ENCODE measurements around the gene HIP1.
"Not testable (repeated sequence)": the region's sequence is repeated elsewhere in the genome, so short reads cannot be mapped to it uniquely, and the experiment has no call there.

HIP1 gene

DNA sequence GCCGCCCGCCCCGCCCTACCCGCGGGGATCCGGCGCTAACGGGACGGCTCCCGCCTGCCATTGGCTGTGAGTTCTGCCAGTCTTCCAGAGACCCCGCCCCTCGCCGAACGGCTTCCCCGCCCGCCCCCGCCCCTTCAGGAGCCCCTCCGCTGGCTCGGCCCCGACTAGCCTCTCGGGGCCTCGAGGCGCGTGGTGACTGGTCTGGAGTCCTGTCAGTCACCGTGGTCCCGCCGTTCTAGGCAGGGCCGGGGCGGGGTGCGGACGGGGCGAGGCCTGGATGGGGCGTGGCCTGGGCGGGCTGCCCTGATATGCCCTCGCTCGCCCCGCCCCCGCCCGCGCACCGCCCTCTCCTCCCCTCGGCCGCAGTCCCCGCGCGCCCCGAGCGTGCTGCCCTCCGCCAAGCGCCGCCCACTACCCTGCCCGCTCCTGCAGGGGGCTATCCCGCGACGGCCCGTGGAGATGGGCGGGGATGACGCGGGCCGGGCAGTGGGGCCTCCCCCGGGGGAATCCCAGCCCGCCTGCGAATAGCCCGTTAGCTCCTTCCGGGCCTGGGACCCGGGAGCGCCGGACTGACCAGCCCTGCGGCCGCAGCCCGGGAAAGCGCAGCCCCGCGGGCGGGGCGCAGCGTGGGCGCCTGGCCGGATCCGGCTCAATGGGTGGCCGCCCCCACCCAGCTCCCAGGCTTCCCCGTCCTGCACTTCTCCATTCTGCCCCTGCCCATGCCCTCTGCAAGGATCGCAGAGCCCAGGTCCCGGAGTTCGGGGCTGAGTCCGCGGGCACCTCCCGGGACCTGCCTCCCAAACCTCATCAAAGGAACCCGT, 444 bp upstream of the HIP1 start:
- FAIRE-seq = no peak

DNA sequence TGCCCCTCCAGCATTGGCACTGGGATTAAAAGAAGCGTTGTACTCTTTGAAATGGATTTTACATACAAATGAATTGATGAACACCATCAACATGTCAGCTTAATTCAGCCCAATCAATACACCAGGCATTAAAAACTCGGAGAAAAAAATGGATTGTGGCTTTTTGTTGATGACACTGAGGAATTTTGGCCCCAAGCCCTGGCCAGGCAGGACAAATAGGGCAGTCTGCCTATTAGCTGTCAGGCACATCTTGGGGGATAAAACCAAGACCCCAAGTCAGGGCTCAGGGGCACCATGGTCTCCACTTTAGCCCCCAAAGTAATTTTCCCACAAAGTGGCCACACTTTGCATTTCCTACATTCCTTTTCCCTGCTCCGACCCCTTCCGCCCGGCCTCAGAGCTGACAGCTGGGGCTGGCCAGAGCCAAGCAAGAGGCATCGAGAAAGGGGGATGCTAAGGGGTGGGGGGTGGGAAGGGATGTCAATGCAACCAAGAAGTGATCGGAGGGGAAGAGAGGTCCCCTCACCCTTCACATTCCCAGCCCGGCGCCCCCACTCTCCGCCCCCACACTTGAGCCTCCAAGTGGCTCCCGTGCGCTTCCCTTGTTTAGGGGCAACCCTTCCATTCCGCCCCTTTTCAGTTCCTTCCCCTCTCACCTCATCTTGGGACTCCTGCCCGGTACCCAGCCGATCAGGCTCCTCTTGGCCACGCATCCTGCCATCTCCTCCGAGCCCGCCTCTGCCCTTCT, 711 bp downstream of the HIP1 start:
- FAIRE-seq = no peak

DNA sequence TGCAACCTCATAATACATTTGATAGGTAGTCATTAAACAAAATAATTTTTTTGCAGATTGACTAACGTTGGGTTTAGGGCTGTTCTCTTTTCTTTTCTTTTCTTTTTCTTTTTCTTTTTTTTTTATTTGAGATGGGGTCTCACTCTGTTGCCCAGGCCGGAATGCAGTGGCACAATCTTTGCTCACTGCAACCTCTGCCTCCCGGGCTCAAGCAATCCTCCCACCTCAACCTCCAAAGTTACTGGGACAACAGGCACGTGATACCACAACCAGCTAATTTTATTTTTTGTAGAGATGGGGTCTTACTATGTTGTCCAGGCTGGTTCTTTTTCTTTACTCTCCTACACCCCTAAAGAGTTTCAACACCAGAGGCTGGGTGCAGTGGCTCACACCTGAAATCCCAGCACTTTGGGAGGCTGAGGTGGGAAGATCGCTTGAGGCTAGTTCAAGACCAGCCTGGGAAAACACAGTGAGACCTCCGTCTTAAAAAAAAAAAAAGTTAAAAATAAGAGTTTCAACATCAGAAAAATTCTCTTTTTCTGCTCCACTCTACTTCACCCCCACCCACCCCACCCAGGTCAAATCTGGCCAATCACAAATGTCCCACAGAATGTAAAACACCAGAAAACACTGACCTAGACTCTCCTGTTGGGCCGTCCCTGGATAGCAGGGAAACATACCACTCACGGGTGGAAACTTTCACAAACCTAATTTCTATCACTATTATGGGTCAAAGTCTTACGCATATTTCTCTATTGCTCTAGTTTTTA, 3.0 kb downstream of the HIP1 start:
- no peak for FAIRE-seq

DNA sequence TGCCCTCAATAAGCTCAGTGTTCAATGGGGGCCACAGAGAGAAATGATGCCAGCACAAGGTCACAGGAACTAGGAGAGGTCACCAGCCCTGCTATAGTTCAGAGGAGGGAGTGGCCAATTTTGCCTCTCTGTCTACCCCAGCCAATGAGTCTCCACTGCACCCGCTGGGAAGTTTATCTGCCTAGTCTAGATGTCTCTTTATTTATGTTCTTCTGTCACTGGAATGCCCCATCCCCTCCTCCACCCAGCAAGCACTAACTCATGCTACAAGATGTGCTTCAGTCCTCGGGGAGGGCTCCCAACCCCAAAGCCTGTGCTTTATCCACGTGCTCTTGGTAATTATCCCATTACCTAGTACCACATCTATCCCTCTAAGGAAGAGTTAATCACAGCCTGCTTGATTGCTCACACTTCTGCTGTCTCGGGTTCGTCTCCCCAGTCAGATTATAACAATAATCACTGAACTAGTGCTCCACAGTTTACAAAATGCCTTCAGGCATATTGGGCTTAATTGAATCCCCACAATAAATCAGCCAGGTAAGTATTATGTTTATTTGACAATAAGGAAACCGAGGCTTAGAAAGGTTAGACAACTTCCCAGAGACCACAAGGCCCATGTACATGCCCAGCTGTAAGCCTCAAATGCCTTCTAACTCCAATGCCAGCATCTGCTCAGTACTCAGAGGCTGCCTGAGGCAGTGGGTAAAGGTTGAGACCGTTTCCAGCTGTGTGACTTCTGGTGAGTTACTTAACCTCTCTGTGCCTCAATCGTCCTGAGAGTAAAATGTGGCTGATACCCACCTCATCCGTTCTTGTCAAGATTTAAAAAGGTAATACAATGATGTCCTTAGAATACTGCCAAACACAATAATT, 3.9 kb downstream of the HIP1 start:
- FAIRE-seq = no peak

DNA sequence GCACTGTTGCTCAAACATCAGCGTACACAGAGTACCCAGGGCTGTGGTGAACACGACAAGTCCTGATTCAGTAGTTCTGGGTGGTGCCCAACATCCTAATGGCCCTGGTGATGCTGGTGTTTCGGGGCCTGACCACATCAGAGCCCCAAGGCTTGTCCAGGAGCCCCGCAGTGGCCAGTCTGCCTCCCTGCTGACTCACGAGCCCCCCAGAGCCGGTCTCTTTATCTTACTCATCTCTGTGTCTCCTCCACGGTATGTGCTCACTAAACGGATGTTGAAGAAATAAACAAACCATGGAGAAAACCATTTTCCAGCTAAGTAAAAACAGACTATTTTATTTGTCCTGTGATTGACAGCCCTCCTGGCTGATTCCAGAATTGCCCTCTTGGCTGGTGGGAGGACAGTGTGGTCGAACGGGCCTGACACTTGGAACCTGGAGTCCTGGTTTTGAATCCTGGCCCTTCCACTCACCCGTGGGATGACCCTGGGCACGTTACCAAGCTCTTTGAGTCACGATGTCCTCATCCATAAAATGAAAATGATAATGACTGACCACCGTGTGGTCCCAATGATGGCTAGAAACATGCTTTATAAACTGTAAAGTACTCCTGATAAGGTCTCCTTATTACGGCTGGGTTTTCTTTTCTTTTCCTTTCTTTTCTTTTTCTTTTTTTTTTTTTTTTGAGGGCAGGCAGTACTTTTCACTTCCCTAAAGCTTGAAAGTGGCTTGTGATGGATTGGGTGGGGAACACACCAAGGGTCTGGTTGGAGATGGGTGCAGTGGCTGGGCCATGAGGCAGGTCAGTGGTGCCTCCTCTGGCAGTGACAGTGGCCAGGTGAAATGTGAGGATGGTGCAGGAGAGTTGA, 5.7 kb downstream of the HIP1 start:
- FAIRE-seq = no peak

DNA sequence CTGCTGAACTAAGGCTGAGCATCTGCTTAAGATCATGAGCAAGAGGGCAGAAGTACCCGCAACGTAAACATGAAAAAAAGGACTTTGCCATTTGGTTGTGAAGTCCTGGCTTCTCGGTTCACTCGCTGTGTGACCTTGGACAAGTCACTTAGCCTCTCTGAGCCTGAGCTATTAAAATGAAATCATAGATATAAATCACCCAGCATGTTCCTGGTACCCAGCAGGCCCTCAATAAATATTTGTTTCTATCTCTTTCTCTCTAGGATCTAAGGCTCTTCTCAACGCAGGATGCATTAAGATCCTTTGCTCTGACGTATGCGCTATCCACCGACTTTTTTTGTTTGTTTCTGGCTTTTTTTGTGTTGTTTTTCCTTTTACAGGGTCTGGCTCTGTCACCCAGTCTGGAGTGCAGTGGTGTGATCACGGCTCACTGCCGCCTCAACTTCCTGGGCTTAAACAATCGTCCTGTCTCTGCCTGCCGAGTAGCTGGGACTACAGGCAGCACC, 6.7 kb downstream of the HIP1 start:
- no peak for FAIRE-seq

DNA sequence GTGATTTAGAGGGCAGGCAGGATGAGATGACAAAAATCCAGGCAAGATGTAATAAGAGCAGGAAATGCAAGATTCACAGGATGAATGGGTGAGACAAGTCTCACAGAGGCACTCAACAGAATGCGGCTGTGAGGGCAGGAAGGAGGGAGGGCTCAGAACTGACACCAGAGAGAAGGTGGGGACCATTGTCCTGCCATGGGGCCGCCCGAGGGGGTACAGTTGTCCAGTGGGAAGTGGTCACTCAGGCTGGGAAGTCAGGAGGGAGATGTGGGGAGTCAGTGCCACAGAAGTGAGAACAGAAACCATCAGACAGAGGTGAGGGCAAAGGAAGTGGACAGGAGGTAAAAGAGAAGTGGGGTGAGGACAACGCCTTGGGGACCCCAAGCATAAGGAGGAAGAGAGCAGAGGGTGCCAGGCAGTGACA, 8.9 kb downstream of the HIP1 start:
- FAIRE-seq = no peak

DNA sequence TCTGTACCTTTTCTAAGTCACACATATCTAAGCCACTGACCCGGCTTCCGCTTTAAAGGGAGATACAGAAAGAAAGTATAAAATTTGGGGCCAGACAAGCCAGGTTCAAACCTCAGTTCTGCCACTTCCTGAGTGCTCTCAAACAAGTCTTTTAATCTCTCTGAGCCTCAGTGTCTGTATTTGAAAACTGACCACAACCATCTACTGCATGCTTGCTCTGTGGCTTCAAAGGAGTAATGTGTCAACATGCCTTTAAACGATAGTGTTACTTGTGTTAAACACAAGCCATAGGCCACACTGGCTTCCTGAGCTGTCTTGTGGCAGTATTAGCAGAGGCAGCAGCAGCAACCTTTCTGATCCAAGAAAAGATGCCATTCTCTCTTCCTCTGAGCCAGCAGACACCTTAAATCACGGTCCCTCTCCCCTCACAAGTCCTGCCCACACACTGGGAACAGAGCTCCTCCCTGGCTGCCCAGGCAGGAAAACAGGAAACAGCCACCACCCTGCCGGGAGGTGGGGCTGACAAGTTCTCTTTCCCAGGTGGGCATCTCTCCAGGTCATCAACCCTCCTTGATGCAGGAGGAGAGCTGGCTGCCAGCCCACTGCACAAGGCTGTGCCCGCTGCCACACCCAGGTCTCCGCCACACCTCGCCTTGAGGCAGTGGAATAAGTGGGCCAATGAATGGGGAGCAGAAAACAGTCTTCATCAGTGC, 10.7 kb downstream of the HIP1 start:
- FAIRE-seq = no peak

DNA sequence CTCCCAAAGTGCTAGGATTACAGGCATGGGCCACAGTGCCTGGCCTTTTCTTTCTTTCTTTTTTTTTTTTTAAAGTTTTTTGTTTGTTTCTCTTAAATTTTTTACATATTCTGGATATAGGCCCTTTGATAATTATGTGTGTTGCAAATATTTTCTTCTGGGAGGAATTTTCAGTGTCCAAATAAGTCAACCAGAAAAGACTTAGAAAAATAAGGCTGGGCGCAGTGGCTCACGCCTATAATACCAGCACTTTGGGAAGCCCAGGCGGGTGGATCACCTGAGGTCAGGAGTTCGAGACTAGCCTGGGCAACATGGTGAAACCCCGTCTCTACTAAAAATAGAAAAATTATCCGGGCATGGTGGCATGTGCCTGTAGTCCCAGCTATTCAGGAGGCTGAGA, 11.4 kb downstream of the HIP1 start:
- not testable (repeated sequence) for FAIRE-seq

DNA sequence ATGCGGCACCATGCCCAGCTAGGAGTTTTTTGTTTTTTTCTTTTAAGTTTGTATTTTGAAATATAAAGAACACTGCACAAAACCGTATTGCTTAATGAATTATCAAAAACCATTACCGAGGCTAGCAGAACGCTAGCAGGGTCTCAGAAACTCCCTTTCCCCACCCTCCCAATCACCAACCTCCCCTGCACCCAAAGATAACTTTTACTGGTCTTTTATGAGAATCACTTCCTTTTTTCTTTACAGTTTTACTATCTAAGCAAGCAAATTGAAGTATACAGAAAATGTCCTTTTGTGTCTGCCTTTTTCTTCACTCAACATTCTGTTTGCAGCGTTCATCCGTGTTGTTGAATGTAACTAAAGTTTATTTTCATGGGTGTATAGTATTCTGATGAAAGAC, 13.4 kb downstream of the HIP1 start:
- FAIRE-seq = no peak

DNA sequence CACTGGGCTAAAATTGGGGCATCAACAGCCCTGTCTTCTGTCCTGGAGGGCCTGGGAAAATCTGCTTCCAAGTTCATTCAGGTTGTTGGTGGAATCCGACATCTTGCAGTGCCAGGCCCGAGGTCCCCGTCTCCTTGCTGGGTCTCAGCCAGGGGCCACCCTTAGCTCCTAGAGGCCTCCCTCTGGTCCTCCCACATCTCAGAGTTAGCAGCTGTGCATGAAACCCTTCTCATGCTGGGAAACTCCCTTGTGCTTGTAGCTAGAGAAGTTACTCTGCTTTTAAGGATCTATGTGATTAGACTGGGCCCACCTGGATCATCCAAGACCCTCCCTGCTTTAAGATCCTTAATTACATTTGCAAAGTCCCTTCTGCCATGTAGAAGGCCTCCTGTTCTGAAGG, 15.3 kb downstream of the HIP1 start:
- FAIRE-seq = no peak

DNA sequence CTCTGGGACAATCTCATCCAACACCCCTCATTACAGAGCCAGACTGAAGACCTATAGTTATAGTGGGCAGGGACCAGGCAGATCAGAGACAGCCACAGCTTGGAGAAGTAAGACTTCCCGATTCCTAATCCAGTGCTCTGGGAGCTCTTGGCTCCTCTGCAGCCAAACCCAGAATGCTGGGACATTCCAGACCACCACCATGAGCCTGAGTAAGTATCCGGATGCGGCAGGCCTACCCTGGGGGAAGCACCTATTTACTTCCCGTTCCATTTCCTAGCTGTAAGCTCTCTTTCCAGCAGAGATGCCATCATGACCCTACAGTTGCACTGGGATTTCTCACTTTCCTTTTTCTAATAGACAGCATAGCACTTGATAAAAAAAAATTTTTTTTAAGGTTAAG, 16.4 kb downstream of the HIP1 start:
- no peak for FAIRE-seq

DNA sequence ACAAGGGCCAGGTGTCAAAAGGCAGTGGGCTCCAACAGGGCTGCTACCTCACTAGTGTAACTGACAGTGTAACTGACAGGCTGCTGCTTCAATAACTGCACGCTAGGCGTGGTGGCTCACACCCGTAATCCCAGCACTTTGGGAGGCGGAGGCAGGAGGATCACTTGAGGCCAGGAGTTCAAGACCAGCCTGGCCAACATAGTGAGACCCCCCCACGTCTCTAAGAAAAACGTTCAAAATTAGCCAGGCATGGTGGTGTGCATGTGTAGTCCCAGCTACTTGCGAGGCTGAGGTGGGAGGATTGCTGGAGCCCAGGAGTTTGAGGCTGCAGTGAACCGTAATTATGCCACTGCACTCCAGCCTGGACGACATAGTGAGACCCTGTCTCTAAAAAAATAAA, 16.8 kb downstream of the HIP1 start:
- not testable (repeated sequence) for FAIRE-seq

DNA sequence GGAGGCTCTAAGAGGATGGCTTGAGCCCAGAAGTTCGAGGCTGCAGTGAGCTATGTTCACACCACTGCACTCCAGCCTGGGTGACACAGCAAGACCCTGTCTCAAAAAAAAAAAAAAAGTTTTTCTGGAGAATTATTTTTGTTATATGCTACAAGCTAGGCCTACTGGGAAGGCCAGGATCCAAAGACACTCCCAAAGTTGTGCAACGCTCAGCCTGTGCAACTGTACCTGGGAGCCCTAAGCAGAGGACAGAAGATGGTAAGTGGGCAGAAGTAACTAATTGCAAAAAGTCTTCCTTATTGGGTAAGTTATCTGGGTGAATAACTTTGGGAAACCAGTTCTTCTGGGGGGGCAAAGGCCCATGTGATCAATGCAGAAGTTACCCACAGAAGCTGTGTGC, 17.3 kb downstream of the HIP1 start:
- FAIRE-seq = no peak

DNA sequence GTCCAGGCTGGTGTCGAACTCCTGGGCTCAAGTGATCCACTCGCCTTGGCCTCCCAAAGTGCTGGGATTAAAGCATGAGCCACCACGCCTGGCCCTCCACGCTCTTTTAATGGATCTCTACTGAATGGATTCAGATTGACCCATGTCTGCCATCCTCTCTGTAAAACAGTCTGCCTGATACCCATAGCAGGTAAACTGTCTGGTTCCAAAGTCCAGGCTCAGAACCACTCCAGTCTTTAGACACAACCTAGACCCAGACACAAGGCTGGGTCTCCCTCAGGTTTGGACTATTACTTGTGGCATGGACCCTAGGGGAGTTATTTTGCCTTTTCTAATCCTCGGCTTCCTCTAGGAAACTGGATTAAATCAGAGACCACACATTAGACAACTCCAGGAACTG, 19.1 kb downstream of the HIP1 start:
- no peak for FAIRE-seq

DNA sequence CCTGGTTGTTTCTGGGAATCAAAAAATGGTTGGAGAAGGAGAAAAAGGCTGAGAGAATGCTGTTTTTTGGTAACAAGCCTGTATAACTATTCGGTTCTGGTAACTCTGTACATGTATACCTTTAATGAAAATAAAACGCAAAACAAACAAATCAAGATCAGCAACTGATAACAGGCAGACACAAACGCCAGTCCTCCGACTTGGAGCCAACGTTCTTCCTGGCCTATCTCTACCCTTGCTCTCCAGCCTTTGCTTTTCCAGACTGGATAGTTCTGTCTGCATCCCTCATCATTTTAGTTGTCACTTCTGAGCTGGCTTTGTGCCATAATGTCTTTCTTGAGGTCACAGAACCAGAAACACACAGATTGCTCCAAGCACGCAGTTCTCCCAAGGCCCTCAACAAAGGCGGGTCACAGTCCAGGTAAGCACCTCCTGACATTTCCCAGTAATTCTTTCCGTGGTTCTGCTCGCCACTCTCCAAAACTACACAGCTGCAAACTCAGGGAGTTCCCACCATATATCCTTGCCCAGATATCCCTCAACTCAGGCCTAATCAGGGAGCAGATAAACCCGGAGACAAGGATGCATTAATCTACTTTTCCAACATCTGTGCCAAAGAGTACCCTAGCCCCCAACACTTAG, 20.2 kb downstream of the HIP1 start:
- FAIRE-seq = no peak

DNA sequence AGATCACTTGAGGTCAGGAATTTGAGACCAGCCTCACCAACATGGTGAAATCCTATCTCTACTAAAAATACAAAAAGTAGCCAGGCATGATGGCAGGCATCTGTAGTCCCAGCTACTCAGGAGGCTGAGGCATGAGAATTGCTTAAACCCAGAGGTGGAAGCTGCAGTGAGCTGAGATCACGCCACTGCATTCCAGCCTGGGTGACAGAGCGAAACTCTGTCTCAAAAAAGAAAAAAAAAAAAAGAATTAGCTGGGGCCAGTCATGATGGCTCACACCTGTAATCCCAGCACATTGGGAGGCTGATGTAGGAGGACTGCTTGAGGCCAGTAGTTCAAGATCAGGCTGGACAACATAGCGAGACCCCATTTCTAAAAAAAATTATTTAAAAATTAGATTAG, 21.0 kb downstream of the HIP1 start:
- FAIRE-seq = not testable (repeated sequence)

DNA sequence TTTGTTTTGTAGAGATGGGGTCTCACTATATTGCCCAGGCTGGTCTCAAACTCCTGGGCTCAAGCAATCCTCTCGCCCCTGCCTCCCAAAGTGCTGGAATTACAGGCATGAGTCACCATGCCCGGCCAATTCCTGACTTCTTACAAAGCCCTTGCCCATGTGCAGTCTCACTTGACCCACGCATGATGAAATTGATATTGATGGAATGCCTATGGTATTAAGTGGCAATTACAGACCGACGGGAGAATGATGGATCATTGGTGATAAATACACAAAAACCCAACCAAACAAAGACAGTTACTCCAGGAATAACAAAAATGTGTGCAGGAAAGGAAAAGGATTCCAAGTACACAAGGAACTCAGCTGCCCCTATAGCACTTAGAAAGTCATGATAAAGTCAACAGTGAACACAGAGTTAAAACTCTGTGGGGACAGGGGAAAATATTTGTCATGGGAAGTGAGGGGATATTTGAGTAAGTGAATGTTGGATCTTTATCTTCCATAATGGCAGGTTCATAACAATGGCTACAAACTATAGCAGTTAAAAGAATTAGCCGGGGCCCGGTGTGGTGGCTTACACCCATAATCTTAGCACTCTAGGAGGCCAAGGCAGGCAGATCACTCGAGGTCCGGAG, 21.6 kb downstream of the HIP1 start:
- no peak for FAIRE-seq

DNA sequence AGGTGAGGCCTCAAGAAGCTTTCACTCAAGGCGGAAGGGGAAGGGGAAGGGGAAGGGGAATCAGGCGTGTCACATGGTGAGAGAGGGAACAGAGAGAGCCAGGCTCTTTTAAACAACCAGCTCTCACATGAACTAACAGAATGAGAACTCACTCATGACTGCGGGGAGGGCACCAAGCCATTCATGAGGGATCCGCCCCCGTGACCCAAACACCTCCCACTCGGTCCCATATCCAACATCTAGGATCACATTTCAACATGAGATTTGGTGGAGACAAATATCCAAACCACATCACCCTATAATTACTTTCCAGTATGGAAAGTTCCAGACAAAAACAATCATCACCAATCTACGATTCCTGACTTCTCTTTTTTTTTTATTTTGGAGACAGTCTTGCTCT, 22.9 kb downstream of the HIP1 start:
- FAIRE-seq = no peak

Measured in TTC549 (cell line).